H1 (cell line): Measurements from ENCODE around the gene SPOCK1. TPM values are rescaled to one million over a fixed set of nuclear protein-coding genes. Genes with fewer than 3 reads are reported as not detected.

ENCODE experiments used
- CHD1 ChIP-seq: IDR thresholded peaks from 2 replicates; pipeline ENCODE4 v1.6.1; 2012; ENCODE audit warnings: low read depth, low read length, improper control_type of control experiment
- polyA plus RNA-seq, 7 experiments: library from polyadenylated mRNA; depleted of rRNA in 3 of 7; stranded (reverse) in 5 of 7; unstranded in 2 of 7; fragments of >200 nt in 5 of 7; fragments of 200-250 nt in 2 of 7; gene quantifications; 1 replicate in 5 of 7; 2 replicates in 1 of 7; 4 replicates in 1 of 7; pipeline versions ENCODE4 v1.2.1 to v1.2.3, GENCODE V29; 2011 to 2013; ENCODE audit warnings: missing spikeins in 2 of 7, mixed read lengths in 2 of 7
- total RNA-seq: library from RNA; stranded (reverse); fragmentation: NEBNext Ultra II Directional; extraction: Animal tissue kit (Norgen Biotek cat#: 25700); gene quantifications from 2 replicates; pipeline ENCODE4 v1.2.1, GENCODE V29; 2021

SPOCK1 gene
- total and polyA plus RNA-seq, 2 of the 8 experiments (the other 6 are each of a cell fraction or from before 2014, with no cell fraction given) = 6.9 to 18.1 TPM

DNA sequence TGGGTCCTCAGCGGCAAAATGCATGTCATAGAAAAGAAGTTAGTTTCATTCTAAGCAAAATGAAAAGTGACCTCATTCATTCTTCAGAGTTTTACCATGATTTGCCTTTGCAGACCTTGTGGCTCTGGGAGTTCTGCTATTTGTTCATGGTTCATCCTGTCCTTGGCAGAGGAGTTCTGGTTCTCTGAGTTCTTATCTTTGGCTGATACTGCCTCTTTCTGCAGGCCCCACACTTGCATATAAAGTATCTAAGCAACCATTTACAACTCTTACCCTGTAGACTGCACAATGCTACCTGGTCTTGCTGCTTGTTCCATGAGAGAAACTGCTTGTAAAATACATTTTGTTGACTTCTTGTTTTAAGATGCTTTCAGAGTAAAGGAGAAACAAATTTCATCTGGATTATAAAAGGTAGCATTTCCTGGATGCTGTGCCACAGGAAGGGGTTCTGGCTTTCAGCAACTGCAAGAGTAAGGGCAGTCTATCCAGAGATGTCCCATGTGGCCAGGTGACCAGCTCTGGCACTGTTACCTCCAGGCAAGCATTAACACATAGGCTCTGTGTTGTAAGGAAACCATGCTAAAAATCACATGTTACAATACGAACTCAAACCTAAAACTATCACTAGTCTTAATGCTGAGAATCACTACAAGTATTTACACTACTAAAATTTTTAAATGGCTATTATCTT is 513.2 kb downstream of the SPOCK1 start (continued):
- no peak for TF ChIP-seq CHD1
- TF ChIP-seq, all 59 proteins: peak for 0
